Colonic mucosa (tissue), 4 donors: ENCODE data around the gene SNX32. TPM values are rescaled to one million over a fixed set of nuclear protein-coding genes. Genes with fewer than 3 reads are reported as not detected.

Experiments used
- DNase-seq: peaks from one replicate; pipeline ENCODE4 v3.0.0-alpha.2; 2020
- H3K27ac ChIP-seq: fragments of 200-600 bp; one replicate; pipeline ENCODE4 v1.8.0; 2021
- H3K27me3 ChIP-seq: fragments of 200-600 bp; one replicate; pipeline ENCODE4 v1.8.0; 2021
- H3K36me3 ChIP-seq: fragments of 200-600 bp; one replicate; pipeline ENCODE4 v1.8.0; 2021
- H3K4me1 ChIP-seq: fragments of 200-600 bp; one replicate; pipeline ENCODE4 v1.8.0; 2021; ENCODE audit warnings: mild to moderate bottlenecking
- H3K4me3 ChIP-seq: fragments of 200-600 bp; one replicate; pipeline ENCODE4 v1.8.0; 2021
- H3K9ac ChIP-seq, 2 donors: one replicate each; pipeline ENCODE4 v1.7.0; 2013; ENCODE audit warnings: control low read depth in 2 of 2, low read depth in 2 of 2, low read length in 2 of 2
- H3K9me3 ChIP-seq: fragments of 200-600 bp; one replicate; pipeline ENCODE4 v1.8.0; 2021
- intact Hi-C: fragments of 100-400 bp; cut with DNase I; formaldehyde crosslinking; loops from one replicate; pipeline ENCODE4 v1.14.1; 2022
- total RNA-seq, 2 donors: library from RNA; stranded (reverse); fragmentation: NEBNext Ultra II Directional in 1 of 2; extraction: Animal tissue kit (Norgen Biotek cat#: 25700) in 1 of 2; gene quantifications; one replicate each; pipeline ENCODE4 v1.2.1, GENCODE V29; 2021
- TF ChIP-seq, protein P1 (sequence below): fragments of 200-600 bp; IDR thresholded peaks from one replicate; pipeline ENCODE4 v1.8.0; 2022; ENCODE audit warnings: antibody characterized with exemption, mild to moderate bottlenecking
- donor health status: healthy.
- donor health status: DM: no; HTN: no; CAD: no.
- donor health status: DM: no; HTN: no; CAD: no.

Gene SNX32
- total RNA-seq, 2 donors from 2014 or later, result 1.6 to 1.9 TPM

DNA sequence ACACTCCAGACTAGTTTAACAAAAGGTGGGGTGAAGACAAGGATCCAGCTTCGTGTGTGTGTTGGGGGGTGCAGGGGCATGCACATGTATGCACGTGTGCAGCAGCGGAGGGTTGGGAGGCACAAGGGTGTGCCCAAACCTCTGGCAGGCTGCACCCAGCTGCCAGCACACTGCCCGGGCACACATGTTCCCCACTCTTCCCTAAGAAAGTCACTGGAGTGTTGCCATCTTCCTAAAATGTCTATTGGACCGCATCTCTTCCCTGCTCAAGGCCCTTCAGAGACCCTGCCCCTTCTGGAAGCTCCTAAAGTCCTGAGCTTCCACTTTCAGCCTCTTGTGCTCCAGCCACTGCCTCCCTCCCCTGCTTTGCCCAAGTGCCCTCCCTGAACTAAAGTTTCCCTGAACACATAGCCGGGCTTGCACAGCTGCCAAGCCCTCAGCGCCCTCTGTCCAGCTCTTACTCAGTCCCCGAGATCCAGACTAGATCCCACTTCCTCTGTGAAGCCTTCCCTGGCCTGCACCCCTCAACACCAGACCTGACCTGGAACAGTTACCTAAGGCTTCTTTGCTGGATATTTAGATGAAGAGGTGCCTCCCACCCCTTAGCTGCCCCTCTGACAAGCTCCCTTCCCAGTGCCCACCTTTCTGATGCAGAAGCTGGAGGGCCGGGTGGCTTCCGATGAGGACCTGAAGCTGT lies 18.2 kb downstream of the SNX32 start:
- no peak for DNase-seq
- intact Hi-C loops, result no loop called here

DNA sequence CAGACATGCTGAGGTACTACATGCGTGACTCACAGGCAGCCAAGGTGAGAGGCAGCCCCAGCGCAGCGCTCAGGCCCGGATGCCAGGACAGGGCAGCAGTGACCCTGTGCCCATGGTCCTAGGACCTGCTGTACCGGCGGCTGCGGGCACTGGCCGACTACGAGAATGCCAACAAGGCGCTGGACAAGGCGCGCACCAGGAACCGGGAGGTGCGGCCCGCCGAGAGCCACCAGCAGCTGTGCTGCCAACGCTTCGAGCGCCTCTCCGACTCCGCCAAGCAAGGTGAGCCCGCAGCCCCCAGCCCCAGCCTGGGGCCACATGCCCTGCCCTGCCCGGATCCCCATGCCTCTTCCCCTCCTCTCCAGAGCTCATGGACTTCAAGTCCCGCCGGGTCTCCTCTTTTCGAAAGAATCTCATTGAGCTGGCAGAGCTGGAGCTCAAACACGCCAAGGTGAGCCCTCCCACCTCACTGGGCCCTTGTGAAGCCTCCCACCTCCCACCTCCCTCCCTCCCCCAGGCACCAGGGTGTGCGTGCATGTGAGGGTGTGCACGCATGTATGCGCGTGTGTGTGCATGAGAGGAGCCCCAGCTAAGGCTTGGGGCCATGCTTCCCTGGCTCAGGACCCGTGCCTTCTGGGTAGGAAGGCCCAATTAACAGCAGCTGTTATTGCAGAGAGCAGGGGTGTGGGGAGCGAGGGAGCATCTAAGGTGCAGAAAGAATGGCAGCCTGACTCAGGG lies 18.9 kb downstream of the SNX32 start:
- intact Hi-C loops, result no loop called here
- TF ChIP-seq, protein P1, sequence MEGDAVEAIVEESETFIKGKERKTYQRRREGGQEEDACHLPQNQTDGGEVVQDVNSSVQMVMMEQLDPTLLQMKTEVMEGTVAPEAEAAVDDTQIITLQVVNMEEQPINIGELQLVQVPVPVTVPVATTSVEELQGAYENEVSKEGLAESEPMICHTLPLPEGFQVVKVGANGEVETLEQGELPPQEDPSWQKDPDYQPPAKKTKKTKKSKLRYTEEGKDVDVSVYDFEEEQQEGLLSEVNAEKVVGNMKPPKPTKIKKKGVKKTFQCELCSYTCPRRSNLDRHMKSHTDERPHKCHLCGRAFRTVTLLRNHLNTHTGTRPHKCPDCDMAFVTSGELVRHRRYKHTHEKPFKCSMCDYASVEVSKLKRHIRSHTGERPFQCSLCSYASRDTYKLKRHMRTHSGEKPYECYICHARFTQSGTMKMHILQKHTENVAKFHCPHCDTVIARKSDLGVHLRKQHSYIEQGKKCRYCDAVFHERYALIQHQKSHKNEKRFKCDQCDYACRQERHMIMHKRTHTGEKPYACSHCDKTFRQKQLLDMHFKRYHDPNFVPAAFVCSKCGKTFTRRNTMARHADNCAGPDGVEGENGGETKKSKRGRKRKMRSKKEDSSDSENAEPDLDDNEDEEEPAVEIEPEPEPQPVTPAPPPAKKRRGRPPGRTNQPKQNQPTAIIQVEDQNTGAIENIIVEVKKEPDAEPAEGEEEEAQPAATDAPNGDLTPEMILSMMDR, result no peak
- Histone ChIP-seq H3K4me3 (no peak overlapping the region), H3K27ac (peak overlapping the region; percentile 100), H3K27me3 (no peaks in the 10 kb centered on the region), H3K9me3 (no peaks in the 10 kb centered on the region), H3K9ac (peak overlapping the region in 1 of 2 donors; percentile 82), H3K4me1 (peaks cover 31% of the 10 kb centered on the region), H3K36me3 (peaks cover 16% of the 10 kb centered on the region)
- peak; percentile 24 for DNase-seq

More for the DNA sequence above, 18.2 kb downstream of the SNX32 start:
- Histone ChIP-seq H3K4me3 (no peak overlapping the region), H3K9me3 (no peaks in the 10 kb centered on the region), H3K36me3 (peaks cover 16% of the 10 kb centered on the region), H3K27me3 (no peaks in the 10 kb centered on the region), H3K9ac (peak overlapping the region in 1 of 2 donors; percentile 82), H3K4me1 (peaks cover 31% of the 10 kb centered on the region), H3K27ac (peak overlapping the region; percentile 100)
- TF ChIP-seq, protein P1, result no peak

DNA sequence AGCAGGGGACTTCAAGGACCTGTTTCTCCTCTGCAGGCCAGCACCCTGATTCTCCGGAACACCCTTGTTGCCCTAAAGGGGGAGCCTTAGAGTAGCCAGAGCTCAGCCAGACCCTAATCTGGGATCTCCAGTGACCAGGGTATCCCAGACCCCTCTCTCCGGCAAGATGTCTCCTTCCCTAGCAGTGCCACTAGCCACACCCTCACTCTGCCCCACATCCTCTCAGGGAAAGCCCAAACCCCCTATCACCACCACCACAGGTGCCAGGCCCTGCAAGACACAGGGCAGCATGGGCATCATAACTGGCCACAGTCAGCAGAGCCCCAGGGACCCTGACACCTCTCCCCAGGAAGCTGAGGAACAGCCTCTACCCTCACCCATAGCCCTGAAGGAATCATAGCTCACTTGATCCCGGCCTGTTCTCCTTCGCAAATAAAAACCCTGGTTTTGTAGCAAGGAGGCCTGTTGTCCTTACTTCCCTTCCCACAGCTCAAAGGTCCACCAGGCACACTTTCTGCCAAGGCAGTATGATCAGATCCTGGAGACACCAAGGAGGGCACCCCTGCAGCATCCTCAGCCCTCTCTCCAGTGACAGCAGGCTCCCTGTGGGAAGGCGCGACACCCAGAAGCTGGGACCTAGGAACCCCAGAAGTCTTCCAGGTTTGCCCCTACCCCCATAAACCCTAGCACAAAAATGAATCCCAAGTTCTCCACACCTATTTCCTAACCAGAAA lies 19.6 kb downstream of the SNX32 start:
- no peak overlapping the region for H3K4me3 ChIP-seq
- H3K36me3 ChIP-seq, result peaks cover 16% of the 10 kb centered on the region
- H3K27ac ChIP-seq, result peak overlapping the region; percentile 100
- TF ChIP-seq, protein P1, result no peak
- H3K9ac ChIP-seq, result peak overlapping the region; percentile 6 to 82
- no peaks in the 10 kb centered on the region for H3K9me3 ChIP-seq
- no peaks in the 10 kb centered on the region for H3K27me3 ChIP-seq
- H3K4me1 ChIP-seq, result peaks cover 31% of the 10 kb centered on the region
- intact Hi-C loops, result no loop called here
- peak; percentile 40 for DNase-seq

DNA sequence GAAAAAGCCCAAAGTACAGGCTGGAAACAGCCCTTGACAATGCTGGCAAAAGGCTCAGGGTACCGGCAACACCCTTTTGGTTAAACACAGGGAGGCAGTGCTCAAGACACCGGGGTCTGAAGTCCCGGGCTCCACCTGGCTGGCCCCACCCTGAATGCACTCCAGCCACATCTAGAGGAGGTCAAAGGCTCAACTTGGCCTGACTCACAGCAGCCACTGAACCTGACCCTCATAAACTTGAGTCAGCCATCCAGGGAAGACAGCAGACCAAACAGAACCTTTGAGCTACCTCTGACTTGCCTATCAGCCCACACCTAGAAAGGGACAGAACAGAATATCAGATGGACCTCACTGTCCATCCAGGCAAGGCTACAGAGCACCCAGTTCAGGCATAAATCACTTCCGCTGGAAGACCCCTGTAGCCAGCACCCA lies 20.4 kb downstream of the SNX32 start:
- peaks cover 16% of the 10 kb centered on the region for H3K36me3 ChIP-seq
- H3K27ac ChIP-seq, result peak overlapping the region; percentile 100
- intact Hi-C loops, result no loop called here

More for the DNA sequence above, 20.4 kb downstream of the SNX32 start:
- DNase-seq, result peak; percentile 93
- no peaks in the 10 kb centered on the region for H3K9me3 ChIP-seq
- H3K4me3 ChIP-seq, result peak overlapping the region; percentile 92
- peak overlapping the region in 1 of 2 donors; percentile 82 for H3K9ac ChIP-seq
- H3K27me3 ChIP-seq, result no peaks in the 10 kb centered on the region
- TF ChIP-seq, protein P1, result no peak
- H3K4me1 ChIP-seq, result peaks cover 31% of the 10 kb centered on the region
